OCI-LY3 (cell line): ENCODE measurements around the gene ELFN2.

ENCODE experiments used
- CTCF ChIP-seq: fragments of 200-600, 300-600 bp; sonication (generic); IDR thresholded peaks from 2 replicates; pipeline ENCODE4 v1.5.1; 2014; ENCODE audit warnings: antibody characterized with exemption, low read length, low read depth
- EZH2phosphoT487 ChIP-seq: fragments of 200-600 bp; shearing (Covaris generic); IDR thresholded peaks from 2 replicates; pipeline ENCODE4 v1.6.1; 2018; ENCODE audit warnings: antibody characterized with exemption, mixed run types, low read depth

GRCh38 chr22:37410174-37411055 is 16.9 kb downstream of the ELFN2 start:
- TF ChIP-seq CTCF (no peak), EZH2phosphoT487 (no peak)
